Skeletal muscle tissue (tissue), 4 donors: ENCODE results near the gene AP3S1. TPM values are rescaled to one million over a fixed set of nuclear protein-coding genes. Genes with fewer than 3 reads are reported as not detected.

Source experiments
- H3K27ac ChIP-seq: one replicate; pipeline ENCODE4 v1.7.0; 2013; ENCODE audit warnings: mild to moderate bottlenecking, low read depth, low read length, inconsistent platforms
- H3K27me3 ChIP-seq, 3 donors: one replicate each; pipeline ENCODE4 v1.7.0; 2013; ENCODE audit warnings: low read length in 3 of 3; ENCODE audit not compliant: control insufficient read depth in 3 of 3, insufficient read depth in 3 of 3
- H3K36me3 ChIP-seq, 3 donors: one replicate each; pipeline ENCODE4 v1.7.0; 2013; ENCODE audit warnings: low read length in 3 of 3; ENCODE audit not compliant: control insufficient read depth in 3 of 3, insufficient read depth in 3 of 3
- H3K4me1 ChIP-seq, 3 donors: one replicate each; pipeline ENCODE4 v1.7.0; 2013; ENCODE audit warnings: low read length in 3 of 3, mild to moderate bottlenecking in 3 of 3; ENCODE audit not compliant: control insufficient read depth in 3 of 3, insufficient read depth in 3 of 3
- H3K4me3 ChIP-seq, 3 donors: one replicate each; pipeline ENCODE4 v1.7.0; 2013; ENCODE audit warnings: low read length in 3 of 3
- H3K9ac ChIP-seq, 3 donors: one replicate each; pipeline ENCODE4 v1.7.0; 2013; ENCODE audit warnings: low read length in 3 of 3, mild to moderate bottlenecking in 3 of 3, moderate library complexity in 2 of 3, low read depth in 1 of 3
- H3K9me3 ChIP-seq, 3 donors: one replicate each; pipeline ENCODE4 v1.7.0; 2013; ENCODE audit warnings: low read length in 3 of 3; ENCODE audit not compliant: control insufficient read depth in 3 of 3
- total RNA-seq: library from RNA; depleted of rRNA; stranded (reverse); fragments of >200 nt; gene quantifications from one replicate; pipeline ENCODE4 v1.2.3, GENCODE V29; 2014
- donor health status: Osteomylitis.

Gene AP3S1
- total RNA-seq, 1 donor from 2014 or later, result 92.4 TPM

DNA sequence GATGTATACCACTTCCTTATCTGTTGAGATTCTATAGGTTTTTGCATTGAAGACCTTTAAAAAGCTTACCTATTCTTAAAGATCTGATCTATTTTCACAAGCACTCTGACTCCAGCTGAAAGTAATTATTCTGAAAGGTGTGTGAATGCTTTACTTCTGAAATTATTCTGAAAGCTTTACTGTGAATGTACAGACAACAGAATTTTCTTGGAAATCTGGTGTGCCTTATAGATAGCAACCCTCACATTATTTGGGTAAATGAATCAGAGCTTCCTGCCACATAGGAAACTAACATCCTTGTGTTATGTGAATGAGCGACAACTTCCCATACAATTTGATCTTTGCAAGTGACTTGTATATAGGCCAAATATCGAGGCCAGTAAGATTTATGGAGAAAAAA, 31.8 kb upstream of the AP3S1 start:
- Histone ChIP-seq H3K9me3 (no peaks in the 10 kb centered on the region), H3K9ac (no peak overlapping the region), H3K36me3 (no peaks in the 10 kb centered on the region), H3K27me3 (peaks cover 0 to 18% (median 12%) of the 10 kb centered on the region in 3 donors), H3K4me3 (no peak overlapping the region), H3K4me1 (no peaks in the 10 kb centered on the region), H3K27ac (no peak overlapping the region)

DNA sequence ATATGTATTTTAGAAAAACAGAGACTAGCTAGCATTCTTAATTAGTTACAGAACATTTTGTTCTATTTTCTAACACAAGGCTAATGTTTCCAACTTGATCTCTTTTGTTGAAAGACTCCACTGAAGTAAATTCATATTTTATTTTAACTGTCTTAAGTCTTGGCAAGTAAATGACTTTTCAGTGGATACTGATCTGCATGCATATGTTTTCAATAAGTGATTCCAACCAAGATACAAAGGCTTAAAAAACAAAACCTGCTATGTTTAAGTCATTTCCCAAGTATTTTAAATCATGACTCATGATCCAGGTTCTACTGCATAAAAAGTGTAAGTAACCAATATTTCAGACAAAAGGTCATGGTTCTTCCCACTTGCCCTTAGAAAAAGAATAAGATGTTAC, 31.0 kb upstream of the AP3S1 start:
- Histone ChIP-seq H3K36me3 (no peaks in the 10 kb centered on the region), H3K4me3 (no peak overlapping the region), H3K4me1 (peaks cover 0 to 5% (median 3%) of the 10 kb centered on the region in 3 donors), H3K9ac (no peak overlapping the region), H3K9me3 (no peaks in the 10 kb centered on the region), H3K27ac (no peak overlapping the region), H3K27me3 (peaks cover 8 to 26% (median 19%) of the 10 kb centered on the region in 3 donors)

DNA sequence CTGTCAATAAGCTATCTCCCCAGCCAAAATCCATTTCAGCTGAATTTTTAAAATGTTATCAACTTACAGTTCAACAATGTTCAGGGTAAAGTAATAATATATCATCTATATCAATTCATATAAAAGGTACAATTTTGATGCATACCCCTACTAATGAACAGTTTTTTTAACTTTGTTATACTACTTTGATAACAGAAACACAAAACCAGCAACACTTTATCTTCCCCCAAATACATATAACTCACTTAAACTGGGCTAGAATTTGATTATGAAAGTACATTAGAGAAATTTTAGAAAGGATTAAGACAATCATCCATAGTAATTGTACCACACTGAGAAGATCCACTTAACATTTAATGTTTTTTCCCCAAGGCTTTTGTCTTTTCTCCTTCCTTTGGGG, 30.3 kb upstream of the AP3S1 start:
- no peaks in the 10 kb centered on the region for H3K9me3 ChIP-seq
- H3K27ac ChIP-seq, result no peak overlapping the region
- no peak overlapping the region for H3K9ac ChIP-seq
- no peak overlapping the region for H3K4me3 ChIP-seq
- peaks cover 2 to 11% (median 10%) of the 10 kb centered on the region in 3 donors for H3K4me1 ChIP-seq
- no peaks in the 10 kb centered on the region for H3K36me3 ChIP-seq
- H3K27me3 ChIP-seq, result peaks cover 14 to 33% (median 25%) of the 10 kb centered on the region in 3 donors

DNA sequence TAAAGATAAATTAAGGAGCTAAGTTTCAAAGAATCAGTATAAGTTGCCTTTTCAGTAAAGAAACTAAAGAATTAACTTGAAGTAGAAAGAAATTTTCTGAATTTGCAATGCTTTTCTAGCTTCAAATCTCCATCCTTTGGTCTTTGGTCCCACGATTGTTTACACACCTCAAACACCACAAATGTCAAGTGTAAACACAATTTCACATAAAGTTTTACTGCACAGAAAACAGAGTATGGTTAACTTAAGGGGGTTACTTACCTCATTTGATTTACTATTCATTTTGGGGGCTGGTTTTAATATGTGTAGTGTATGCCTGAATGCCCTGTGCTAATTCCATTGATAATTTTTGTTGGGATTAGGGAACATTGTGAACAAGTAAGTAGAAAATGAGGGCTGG, 29.4 kb upstream of the AP3S1 start:
- no peak overlapping the region for H3K27ac ChIP-seq
- no peaks in the 10 kb centered on the region for H3K36me3 ChIP-seq
- H3K9ac ChIP-seq, result no peak overlapping the region
- peaks cover 19 to 38% (median 31%) of the 10 kb centered on the region in 3 donors for H3K27me3 ChIP-seq
- no peak overlapping the region for H3K4me3 ChIP-seq
- peaks cover 3 to 16% (median 12%) of the 10 kb centered on the region in 3 donors for H3K4me1 ChIP-seq
- no peaks in the 10 kb centered on the region for H3K9me3 ChIP-seq

DNA sequence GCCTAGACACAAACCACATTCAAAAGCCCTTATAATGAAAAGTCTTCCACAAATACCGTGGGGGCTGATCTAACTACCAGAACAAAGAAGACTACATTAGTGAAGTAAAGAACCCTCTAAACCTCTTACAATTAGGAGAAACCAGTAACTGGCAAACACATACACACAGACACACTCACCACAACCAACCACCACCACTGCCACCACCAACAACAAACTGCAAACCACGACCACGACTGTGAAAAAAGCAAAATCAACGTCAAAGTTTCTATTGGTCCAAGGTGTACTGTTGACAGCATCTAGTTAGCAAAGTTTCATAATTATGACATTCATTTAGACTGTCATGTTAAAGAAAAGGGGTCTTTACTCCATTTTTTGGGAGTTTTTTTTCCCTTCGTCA, 28.0 kb upstream of the AP3S1 start:
- Histone ChIP-seq H3K9ac (no peak overlapping the region), H3K36me3 (no peaks in the 10 kb centered on the region), H3K27ac (no peak overlapping the region), H3K4me3 (no peak overlapping the region), H3K9me3 (no peaks in the 10 kb centered on the region), H3K4me1 (peaks cover 3 to 16% (median 12%) of the 10 kb centered on the region in 3 donors), H3K27me3 (peaks cover 21 to 38% (median 31%) of the 10 kb centered on the region in 3 donors)

DNA sequence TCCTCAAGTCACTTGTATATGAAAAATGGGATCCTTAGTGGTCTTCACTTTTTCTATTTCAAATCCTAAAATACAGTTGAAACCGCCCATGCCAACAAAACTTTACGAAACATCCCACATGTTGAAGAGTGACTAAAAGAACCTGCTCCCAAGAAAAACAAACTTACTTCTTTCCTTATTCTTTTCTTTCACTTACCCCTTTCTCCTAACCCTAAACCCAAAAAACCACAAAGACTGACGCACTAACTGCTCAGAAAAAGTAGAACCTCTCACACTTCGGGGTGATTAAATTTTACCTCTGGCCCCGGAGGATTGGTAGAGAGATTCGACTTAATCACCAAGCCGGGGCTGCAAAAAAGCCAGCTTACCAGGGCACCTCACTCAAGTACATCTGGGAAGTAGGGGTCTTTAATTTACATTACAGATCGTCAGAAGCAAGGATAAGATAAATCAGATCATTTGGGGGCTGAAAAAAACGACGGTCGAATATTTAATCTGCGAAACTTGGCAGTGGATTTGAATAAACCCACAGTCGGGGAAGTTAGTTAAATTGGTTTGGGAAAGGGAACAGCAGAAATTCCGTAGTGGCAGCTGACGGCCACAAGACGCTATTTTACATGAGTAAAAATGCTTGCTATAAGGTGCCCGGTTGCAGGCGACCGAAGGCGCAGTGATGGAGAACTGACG, 26.6 kb upstream of the AP3S1 start:
- peaks cover 3 to 16% (median 12%) of the 10 kb centered on the region in 3 donors for H3K4me1 ChIP-seq
- H3K27ac ChIP-seq, result no peak overlapping the region
- H3K4me3 ChIP-seq, result peak overlapping the region; percentile 75 to 78 (median 77)
- no peaks in the 10 kb centered on the region for H3K36me3 ChIP-seq
- H3K9me3 ChIP-seq, result no peaks in the 10 kb centered on the region
- H3K9ac ChIP-seq, result no peak overlapping the region
- H3K27me3 ChIP-seq, result peaks cover 25 to 40% (median 31%) of the 10 kb centered on the region in 3 donors

DNA sequence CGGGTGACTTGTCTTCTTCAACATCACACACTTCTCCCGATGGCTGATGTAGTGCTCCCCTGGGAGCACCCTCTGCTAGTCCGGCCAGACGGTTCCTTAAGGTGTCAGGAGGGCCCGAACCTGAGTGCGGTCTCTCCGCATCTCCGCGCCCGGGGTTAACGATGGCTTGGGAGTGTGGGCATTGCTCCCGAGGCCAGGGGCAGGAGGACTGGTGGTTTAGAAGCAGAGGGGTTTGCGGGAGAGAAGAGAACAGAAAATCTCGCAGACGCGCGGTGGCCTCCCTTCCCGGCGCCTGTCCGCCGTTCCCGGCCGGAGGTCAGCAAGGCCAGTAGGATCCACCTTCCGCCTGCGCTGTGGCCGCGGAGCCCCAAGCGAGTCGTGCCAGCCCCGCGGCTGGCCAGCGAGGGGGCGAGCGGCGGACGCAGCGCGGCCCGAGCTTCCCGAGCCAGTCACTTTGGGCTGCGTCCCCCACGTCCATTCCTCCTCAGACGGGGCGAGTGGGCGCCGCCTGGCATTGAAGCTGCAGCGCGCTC, 26.0 kb upstream of the AP3S1 start:
- Histone ChIP-seq H3K4me3 (peak overlapping the region; percentile 75 to 78 (median 77)), H3K9ac (peak overlapping the region; percentile 14 to 68 (median 63)), H3K4me1 (peaks cover 3 to 16% (median 12%) of the 10 kb centered on the region in 3 donors)

DNA sequence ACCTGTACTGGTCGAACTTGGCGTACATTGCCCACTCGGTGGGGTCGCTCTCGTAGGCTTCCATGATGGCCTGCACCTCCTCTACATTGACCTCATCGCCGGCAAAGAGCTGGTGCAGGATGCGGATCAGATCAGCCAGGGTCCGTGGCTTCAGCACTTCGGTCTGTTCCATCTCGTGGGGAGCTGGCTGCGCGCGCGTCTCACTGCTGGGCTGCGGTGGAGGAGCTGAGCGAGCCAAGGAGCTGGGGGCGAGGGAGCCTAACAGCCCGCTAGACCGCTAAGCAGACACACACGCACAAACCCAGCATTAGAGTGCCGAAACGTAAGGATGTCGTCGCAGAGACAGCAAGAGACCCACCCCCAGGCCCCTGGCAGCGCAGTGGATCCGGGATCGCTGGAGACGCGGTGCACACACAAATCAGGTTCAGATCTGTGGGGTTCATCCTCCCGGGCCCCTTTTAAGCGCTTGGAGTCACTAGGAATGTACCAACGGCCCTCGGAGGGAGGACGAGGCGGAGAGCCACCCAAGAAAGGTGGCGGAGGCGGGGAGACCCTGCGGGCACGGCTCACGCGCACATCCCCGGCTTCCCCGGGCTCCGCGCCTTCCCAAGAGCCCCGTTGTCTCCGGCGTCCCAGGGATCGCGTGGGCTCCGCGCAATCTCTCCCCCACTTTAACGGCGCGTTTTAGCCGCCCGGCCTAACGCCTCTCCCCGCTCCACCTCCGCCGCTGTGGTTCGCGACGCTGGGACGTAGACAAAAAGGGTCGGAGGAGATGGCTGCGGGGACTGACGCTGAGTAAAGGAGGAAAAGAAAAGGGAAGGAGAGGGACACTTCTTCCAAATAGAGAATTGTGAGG, 25.3 kb upstream of the AP3S1 start, which contains the start of gene CDO1:
TSS of gene CDO1 (minus strand) at position 434 of the 856 bp plus-strand sequence. CDS start at position 172, 262 bp downstream.
- peak within 1 kb of the TSS; percentile 52 to 68 (median 63) for H3K9ac ChIP-seq
- H3K36me3 ChIP-seq, result no peaks in the 10 kb centered on the region
- peaks cover 3 to 16% (median 12%) of the 10 kb centered on the region in 3 donors for H3K4me1 ChIP-seq
- no peaks in the 10 kb centered on the region for H3K9me3 ChIP-seq
- H3K4me3 ChIP-seq, result peak within 1 kb of the TSS; percentile 75 to 78 (median 77)
- H3K27me3 ChIP-seq, result peaks cover 25 to 40% (median 31%) of the 10 kb centered on the region in 3 donors
- H3K27ac ChIP-seq, result no peak within 1 kb of the TSS

More for the DNA sequence above, 26.0 kb upstream of the AP3S1 start:
- Histone ChIP-seq H3K27me3 (peaks cover 25 to 40% (median 31%) of the 10 kb centered on the region in 3 donors), H3K9me3 (no peaks in the 10 kb centered on the region), H3K36me3 (no peaks in the 10 kb centered on the region), H3K27ac (no peak overlapping the region)

DNA sequence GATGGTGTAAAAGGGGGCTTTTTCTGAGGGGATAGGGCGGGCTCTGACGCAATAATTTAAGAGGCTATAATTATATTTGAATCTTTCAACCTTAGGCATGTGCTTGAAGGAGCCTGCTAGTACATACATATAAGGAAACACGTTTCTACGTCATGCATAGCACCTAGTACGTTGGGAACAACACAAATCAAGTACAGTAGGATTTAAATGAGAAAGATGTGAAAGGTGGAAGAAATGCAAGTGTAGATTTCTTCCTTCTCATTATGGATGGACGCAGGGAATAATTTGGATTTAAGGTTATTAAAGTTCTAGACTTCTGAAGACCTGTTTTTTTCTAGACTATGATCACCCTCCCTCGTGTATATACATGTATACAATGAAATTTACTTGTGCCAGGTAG, 24.3 kb upstream of the AP3S1 start:
- Histone ChIP-seq H3K36me3 (no peaks in the 10 kb centered on the region), H3K27me3 (peaks cover 25 to 38% (median 31%) of the 10 kb centered on the region in 3 donors), H3K27ac (no peak overlapping the region), H3K9ac (no peak overlapping the region), H3K4me1 (peaks cover 3 to 16% (median 12%) of the 10 kb centered on the region in 3 donors), H3K9me3 (no peaks in the 10 kb centered on the region), H3K4me3 (peak overlapping the region in 1 of 3 donors; percentile 77)
